Measurements from ENCODE around the gene SPX. TPM values are rescaled to one million over a fixed set of nuclear protein-coding genes. Genes with fewer than 3 reads are reported as not detected.

Gene SPX
- polyA plus RNA-seq, 1 donor from 2014 or later = 1.6 TPM

Other genes starting within 250 kb of the SPX start
- not detected for gene SLCO1A2, start 191.4 kb upstream of the SPX start, polyA plus RNA-seq
- not detected for gene IAPP, start 153.4 kb upstream of the SPX start, polyA plus RNA-seq
- 15.9 TPM for gene PYROXD1, start 88.6 kb upstream of the SPX start, polyA plus RNA-seq
- gene RECQL, start 24.7 kb upstream of the SPX start, polyA plus RNA-seq = 64.3 TPM
- 23.2 TPM for gene GOLT1B, start 24.5 kb upstream of the SPX start, polyA plus RNA-seq
- not detected for gene GYS2, start 78.6 kb downstream of the SPX start, polyA plus RNA-seq
- gene LDHB, start 131.5 kb downstream of the SPX start, polyA plus RNA-seq = 429 TPM
- gene KCNJ8, start 248.4 kb downstream of the SPX start, polyA plus RNA-seq = not detected

Measured in IgD-negative memory B cell (primary cell).